ENCODE measurements around the gene CRYGD.

GRCh38 chr2:208130712-208131110 is 6.4 kb upstream of the CRYGD start:
- no peak for TF ChIP-seq CTCF (IDR thresholded peaks at IDR 0.05; ENCODE audit: low read length)
- no peak for TF ChIP-seq EZH2phosphoT487 (IDR thresholded peaks at IDR 0.05; ENCODE audit: low read length)
